SKM-1 treated with dmso at 0.1 percent for 144 hours (cell line): Measurements from ENCODE around the gene TGFBR1.
"Not testable (repeated sequence)": the region's sequence is repeated elsewhere in the genome, so short reads cannot be mapped to it uniquely, and the experiment has no call there.

Source experiments
- DNase-seq: peaks from one replicate; lab custom pipeline; 2025; ENCODE audit not compliant: unreplicated experiment; lab: John Stamatoyannopoulos, UW

The TGFBR1 gene

GRCh38 chr9:99075246-99075912, 29.5 kb upstream of the TGFBR1 start:
- no peak for DNase-seq

GRCh38 chr9:99076030-99076429, 28.9 kb upstream of the TGFBR1 start:
- DNase-seq, result no peak

GRCh38 chr9:99076483-99077171, 28.3 kb upstream of the TGFBR1 start:
- DNase-seq, result no peak

GRCh38 chr9:99078717-99079116, 26.2 kb upstream of the TGFBR1 start:
- no peak for DNase-seq

GRCh38 chr9:99079542-99079941, 25.4 kb upstream of the TGFBR1 start:
- DNase-seq, result no peak

- DNase-seq, result no peak
These were observed 21.9 kb upstream of the TGFBR1 start for GRCh38 chr9:99083051-99083450.

GRCh38 chr9:99085949-99086948, 18.7 kb upstream of the TGFBR1 start:
- peak; percentile 17 for DNase-seq

GRCh38 chr9:99087462-99087861, 17.5 kb upstream of the TGFBR1 start:
- DNase-seq, result no peak

GRCh38 chr9:99090336-99091130, 14.4 kb upstream of the TGFBR1 start:
- DNase-seq, result no peak

- no peak for DNase-seq
These were observed 12.0 kb upstream of the TGFBR1 start for GRCh38 chr9:99092643-99093491.

- DNase-seq, result no peak
These were observed 11.5 kb upstream of the TGFBR1 start for GRCh38 chr9:99093492-99093791.

- no peak for DNase-seq
These were observed 9.3 kb upstream of the TGFBR1 start for GRCh38 chr9:99095565-99095964.

GRCh38 chr9:99096409-99096808, 8.5 kb upstream of the TGFBR1 start:
- no peak for DNase-seq

GRCh38 chr9:99099806-99100585, 4.9 kb upstream of the TGFBR1 start:
- not testable (repeated sequence) for DNase-seq

- no peak for DNase-seq
These were observed 3.6 kb upstream of the TGFBR1 start for GRCh38 chr9:99101271-99101670.

GRCh38 chr9:99101812-99102211, 3.1 kb upstream of the TGFBR1 start:
- DNase-seq, result no peak

GRCh38 chr9:99103054-99103895, 1.6 kb upstream of the TGFBR1 start:
- no peak for DNase-seq

GRCh38 chr9:99103901-99104458, 933 bp upstream of the TGFBR1 start:
- DNase-seq, result no peak
